HepG2 (cell line): Measurements from ENCODE around the gene COQ8A. TPM values are rescaled to one million over a fixed set of nuclear protein-coding genes. Genes with fewer than 3 reads are reported as not detected.

ENCODE experiments used
- TEAD2 ChIP-seq: sonication (generic); formaldehyde crosslinking; IDR thresholded peaks from 2 replicates; pipeline ENCODE4 v1.9.0; 2021; ENCODE audit warnings: missing genetic modification reagents
- polyA plus RNA-seq, 8 experiments: library from polyadenylated mRNA; depleted of rRNA in 3 of 8; stranded (reverse) in 7 of 8; unstranded in 1 of 8; fragments of >200 nt; fragmentation: Illumina TruSeq in 4 of 8; extraction: Trizol in 4 of 8; gene quantifications; 2 replicates each; pipeline versions ENCODE4 v1.2.1 to v1.2.3, GENCODE V29; 2011 to 2016; ENCODE audit warnings: low read depth in 4 of 8, missing spikeins in 1 of 8, mixed read lengths in 1 of 8; ENCODE audit not compliant: insufficient read depth in 1 of 8
- total RNA-seq, 5 experiments: library from RNA; depleted of rRNA; stranded (reverse); fragments of >200 nt; fragmentation: Illumina TruSeq; extraction: Trizol; gene quantifications; 2 replicates each; pipeline ENCODE4 v1.2.3, GENCODE V29; 2016; ENCODE audit warnings: low read depth in 1 of 5
- TF ChIP-seq, protein P1 (sequence below), 2 experiments: fragments of 450-650 bp in 1 of 2; sonication (generic) in 1 of 2; formaldehyde crosslinking in 1 of 2; IDR thresholded peaks; 2 replicates each; pipeline versions ENCODE4 v1.6.1 to v1.8.0; 2016 to 2022; ENCODE audit warnings: antibody characterized with exemption in 1 of 2, mild to moderate bottlenecking in 1 of 2, missing genetic modification reagents in 1 of 2

COQ8A gene
- total and polyA plus RNA-seq, 2 of the 13 experiments (the other 11 are each of a cell fraction or from before 2014, with no cell fraction given): 60.4 to 88.7 TPM

DNA sequence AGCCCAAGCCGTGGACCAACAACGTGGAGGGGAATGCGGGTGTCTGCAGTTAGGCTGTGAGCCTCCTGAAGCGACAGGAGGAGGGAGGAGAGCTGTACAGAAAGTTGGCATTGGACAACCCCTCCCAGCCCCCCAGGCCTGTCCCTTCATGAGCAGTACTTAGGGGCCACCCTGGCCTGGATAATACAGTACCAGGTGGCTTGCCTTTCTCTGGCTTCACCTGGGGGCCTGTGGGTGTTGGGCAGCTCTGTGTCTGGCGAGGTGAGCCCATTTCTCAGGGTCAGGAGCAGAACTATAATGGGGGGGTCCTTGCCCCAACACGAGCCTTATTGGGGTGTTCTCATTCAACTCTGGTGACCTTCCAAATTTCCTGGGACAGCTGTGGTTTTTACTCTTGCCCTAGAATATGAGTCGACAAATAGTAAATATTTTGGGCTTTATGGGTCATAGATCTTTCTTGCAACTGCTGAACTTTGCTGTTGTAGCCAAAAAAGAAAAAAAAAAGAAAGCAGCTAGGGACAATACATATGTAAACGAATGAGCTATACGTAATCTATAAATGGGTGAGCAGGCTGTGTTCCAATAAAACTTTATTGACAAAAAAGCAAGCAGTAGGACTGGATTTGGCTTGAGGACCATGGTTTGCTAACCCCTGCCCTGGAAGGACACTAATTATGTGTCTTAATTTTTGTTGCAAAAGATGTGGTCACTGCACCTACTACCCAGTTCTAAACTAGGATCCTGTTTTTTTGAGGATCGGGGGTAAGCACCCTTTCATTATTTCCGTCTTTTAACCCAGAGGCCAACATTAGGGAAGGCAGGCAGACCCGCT is 11.4 kb downstream of the COQ8A start (continued):
- TF ChIP-seq, protein P1, sequence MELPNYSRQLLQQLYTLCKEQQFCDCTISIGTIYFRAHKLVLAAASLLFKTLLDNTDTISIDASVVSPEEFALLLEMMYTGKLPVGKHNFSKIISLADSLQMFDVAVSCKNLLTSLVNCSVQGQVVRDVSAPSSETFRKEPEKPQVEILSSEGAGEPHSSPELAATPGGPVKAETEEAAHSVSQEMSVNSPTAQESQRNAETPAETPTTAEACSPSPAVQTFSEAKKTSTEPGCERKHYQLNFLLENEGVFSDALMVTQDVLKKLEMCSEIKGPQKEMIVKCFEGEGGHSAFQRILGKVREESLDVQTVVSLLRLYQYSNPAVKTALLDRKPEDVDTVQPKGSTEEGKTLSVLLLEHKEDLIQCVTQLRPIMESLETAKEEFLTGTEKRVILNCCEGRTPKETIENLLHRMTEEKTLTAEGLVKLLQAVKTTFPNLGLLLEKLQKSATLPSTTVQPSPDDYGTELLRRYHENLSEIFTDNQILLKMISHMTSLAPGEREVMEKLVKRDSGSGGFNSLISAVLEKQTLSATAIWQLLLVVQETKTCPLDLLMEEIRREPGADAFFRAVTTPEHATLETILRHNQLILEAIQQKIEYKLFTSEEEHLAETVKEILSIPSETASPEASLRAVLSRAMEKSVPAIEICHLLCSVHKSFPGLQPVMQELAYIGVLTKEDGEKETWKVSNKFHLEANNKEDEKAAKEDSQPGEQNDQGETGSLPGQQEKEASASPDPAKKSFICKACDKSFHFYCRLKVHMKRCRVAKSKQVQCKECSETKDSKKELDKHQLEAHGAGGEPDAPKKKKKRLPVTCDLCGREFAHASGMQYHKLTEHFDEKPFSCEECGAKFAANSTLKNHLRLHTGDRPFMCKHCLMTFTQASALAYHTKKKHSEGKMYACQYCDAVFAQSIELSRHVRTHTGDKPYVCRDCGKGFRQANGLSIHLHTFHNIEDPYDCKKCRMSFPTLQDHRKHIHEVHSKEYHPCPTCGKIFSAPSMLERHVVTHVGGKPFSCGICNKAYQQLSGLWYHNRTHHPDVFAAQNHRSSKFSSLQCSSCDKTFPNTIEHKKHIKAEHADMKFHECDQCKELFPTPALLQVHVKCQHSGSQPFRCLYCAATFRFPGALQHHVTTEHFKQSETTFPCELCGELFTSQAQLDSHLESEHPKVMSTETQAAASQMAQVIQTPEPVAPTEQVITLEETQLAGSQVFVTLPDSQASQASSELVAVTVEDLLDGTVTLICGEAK (IDR thresholded peaks at IDR 0.05): peak; percentile 93
- TF ChIP-seq, protein P1 (CRISPR knock-in tag; IDR thresholded peaks at IDR 0.05): peak; percentile 99
- TF ChIP-seq TEAD2 (CRISPR knock-in tag): no peak
